ENCODE data around the gene ING3.

- TF ChIP-seq ZNF274 (IDR thresholded peaks at IDR 0.05; ENCODE audit: low read depth, low read length) (no peak), YY1 (IDR thresholded peaks at IDR 0.05; ENCODE audit: insufficient read depth, insufficient read length) (no peak), SUZ12 (IDR thresholded peaks at IDR 0.05; ENCODE audit: extremely low read depth, insufficient read depth, insufficient read length) (no peak)
Observed at GRCh38 chr7:120990468-120991118, 40.0 kb downstream of the ING3 start.
